A673 (cell line): Measurements from ENCODE around the gene NCK1. TPM values are rescaled to one million over a fixed set of nuclear protein-coding genes. Genes with fewer than 3 reads are reported as not detected.

Experiments used
- BruUV-seq: library from RNA; stranded (reverse); fragments of 400-500 nt; replicated peaks from 2 replicates; lab custom pipeline; 2021; lab: Mats Ljungman, UMichigan
- CTCF ChIA-PET: fragments of 300-600 bp; sonication (Branson Sonifier 250); formaldehyde crosslinking; loops from one replicate; lab custom pipeline; 2022; ENCODE audit warnings: antibody characterized with exemption; lab: Charles Lee
- POLR2A ChIA-PET: fragments of 300-600 bp; sonication (Branson Sonifier 250); formaldehyde crosslinking; loops from one replicate; lab custom pipeline; 2022; ENCODE audit warnings: antibody characterized with exemption; ENCODE audit not compliant: low non-redundant PET; lab: Charles Lee
- DNase-seq: peaks from one replicate; pipeline ENCODE4 v3.0.0-alpha.2; 2015; ENCODE audit warnings: low spot score
- H3K27ac ChIP-seq: fragments of 200-600 bp; sonication (generic); 2 replicates; pipeline ENCODE4 v1.5.1; 2016; ENCODE audit warnings: mixed run types, low read depth, mild to moderate bottlenecking, mixed read lengths, antibody characterized with exemption, low read length; ENCODE audit not compliant: poor library complexity, severe bottlenecking
- H3K27me3 ChIP-seq: fragments of 200-600 bp; sonication (generic); replicated peaks from 2 replicates; pipeline ENCODE4 v1.6.1; 2017; ENCODE audit warnings: mixed run types, low read depth, mild to moderate bottlenecking, mixed read lengths, antibody characterized with exemption, low read length; ENCODE audit not compliant: insufficient read depth, poor library complexity
- H3K36me3 ChIP-seq: fragments of 200-600 bp; sonication (generic); 2 replicates; pipeline ENCODE4 v1.6.1; 2016; ENCODE audit warnings: mixed run types, mild to moderate bottlenecking, mixed read lengths, antibody characterized with exemption, low read length; ENCODE audit not compliant: insufficient read depth, poor library complexity, severe bottlenecking
- H3K4me1 ChIP-seq: fragments of 200-600 bp; sonication (generic); 2 replicates; pipeline ENCODE4 v1.6.1; 2017; ENCODE audit warnings: mixed run types, mild to moderate bottlenecking, mixed read lengths, antibody characterized with exemption, low read length; ENCODE audit not compliant: insufficient read depth, poor library complexity, severe bottlenecking
- H3K4me3 ChIP-seq: fragments of 200-600 bp; sonication (generic); 2 replicates; pipeline ENCODE4 v1.5.1; 2016; ENCODE audit warnings: low read depth, mixed run types, mild to moderate bottlenecking, mixed read lengths, low read length; ENCODE audit not compliant: poor library complexity, severe bottlenecking
- H3K9me3 ChIP-seq: fragments of 200-600 bp; sonication (generic); 2 replicates; pipeline ENCODE4 v1.6.1; 2016; ENCODE audit warnings: mixed run types, low read depth, mild to moderate bottlenecking, mixed read lengths, antibody characterized with exemption, low read length; ENCODE audit not compliant: poor library complexity, severe bottlenecking
- CTCF ChIP-seq: fragments of 300-800, 200-600 bp; sonication (generic); conservative IDR thresholded peaks from 2 replicates; pipeline ENCODE4 v1.5.1; 2017; ENCODE audit warnings: low read depth, mild to moderate bottlenecking, antibody characterized with exemption, low read length, moderate library complexity, mixed read lengths
- EZH2 ChIP-seq: fragments of 200-600 bp; sonication (generic); IDR thresholded peaks from 2 replicates; pipeline ENCODE4 v1.6.1; 2017; ENCODE audit warnings: borderline replicate concordance, low read depth, mild to moderate bottlenecking, mixed read lengths, antibody characterized with exemption, low read length; ENCODE audit not compliant: poor library complexity, severe bottlenecking
- intact Hi-C: fragments of 100-400 bp; cut with micrococcal nuclease; formaldehyde crosslinking; loops from one replicate; pipeline ENCODE4 v1.10.0; 2022; ENCODE audit not compliant: unreplicated experiment
- total RNA-seq: library from RNA; stranded (reverse); gene quantifications from 2 replicates; pipeline ENCODE4 v1.2.3, GENCODE V29; 2021

The NCK1 gene
- total RNA-seq, 1 experiment from 2014 or later: 50.2 TPM

DNA sequence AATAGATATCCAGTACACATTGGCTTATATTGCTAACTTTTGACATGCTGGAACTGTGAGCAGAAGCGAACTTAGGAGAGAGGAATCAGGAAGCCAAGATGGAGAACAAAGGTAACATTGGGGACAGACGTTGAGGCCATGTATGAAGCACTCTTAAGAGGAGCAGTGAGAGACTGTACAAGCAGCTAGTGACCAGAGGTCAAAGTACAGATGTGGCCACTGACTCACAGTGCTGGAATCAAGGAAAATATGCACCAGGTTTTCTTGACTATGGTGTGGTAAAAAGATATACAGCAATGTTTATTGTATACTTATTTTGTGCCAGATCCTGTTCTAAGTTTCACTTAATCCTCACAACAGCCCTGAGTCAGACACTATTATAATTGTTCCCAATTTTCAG, 93.8 kb downstream of the NCK1 start:
- CTCF ChIA-PET: no interaction called here
- no peak for DNase-seq
- H3K4me3 ChIP-seq: no peak overlapping the region
- POLR2A ChIA-PET: no interaction called here
- H3K27me3 ChIP-seq: no peaks in the 10 kb centered on the region
- BruUV-seq: no TSS peak
- H3K27ac ChIP-seq: no peak overlapping the region
- intact Hi-C loops: no loop called here
- no peaks in the 10 kb centered on the region for H3K36me3 ChIP-seq
- H3K9me3 ChIP-seq: no peaks in the 10 kb centered on the region
- TF ChIP-seq EZH2 (no peak), CTCF (no peak)
- peaks cover 25% of the 10 kb centered on the region for H3K4me1 ChIP-seq

GRCh38 chr3:136956971-136957370, 95.0 kb downstream of the NCK1 start:
- ChIA-PET POLR2A (interaction anchor here (0.7 kb wide), 1 partner anchor 26 kb away, joined by 12 read pairs; no protein-coding TSS in a partner anchor), CTCF (interaction anchor here (1.0 kb wide), 1 partner anchor 57 kb away, joined by 3 read pairs; no protein-coding TSS in a partner anchor)

DNA sequence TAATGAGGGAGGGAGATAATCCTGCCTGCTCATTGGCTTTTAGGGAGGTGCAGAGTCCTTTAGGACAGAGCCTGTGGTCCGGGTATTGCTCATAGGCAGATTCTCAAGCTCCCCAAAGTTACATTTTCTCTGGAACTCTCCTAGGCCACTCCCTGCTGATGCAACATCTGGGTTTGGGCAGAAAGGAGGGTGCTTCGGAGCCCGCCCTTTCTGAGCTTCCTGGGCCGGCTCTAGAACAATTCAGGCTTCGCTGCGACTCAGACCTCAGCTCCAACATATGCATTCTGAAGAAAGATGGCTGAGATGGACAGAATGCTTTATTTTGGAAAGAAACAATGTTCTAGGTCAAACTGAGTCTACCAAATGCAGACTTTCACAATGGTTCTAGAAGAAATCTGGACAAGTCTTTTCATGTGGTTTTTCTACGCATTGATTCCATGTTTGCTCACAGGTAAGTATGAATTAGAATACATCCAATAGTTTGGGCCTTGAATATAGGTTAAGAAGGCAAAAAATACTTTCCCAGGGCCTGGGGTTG, 95.8 kb downstream of the NCK1 start, which contains the start of gene IL20RB:
IL20RB (plus strand) TSS at position 233 of the 538 bp plus-strand sequence; CDS start at position 364, 131 bp downstream.
- no peak for TF ChIP-seq CTCF
- H3K27me3 ChIP-seq: no peaks in the 10 kb centered on the region
- no peak within 1 kb of the TSS for H3K4me3 ChIP-seq
- no peaks in the 10 kb centered on the region for H3K36me3 ChIP-seq
- peak; percentile 63 for DNase-seq
- peak within 1 kb of the TSS; percentile 54 for H3K27ac ChIP-seq
- ChIA-PET CTCF (interaction anchor here (1.0 kb wide), 1 partner anchor 56 kb away, joined by 3 read pairs; no protein-coding TSS in a partner anchor), POLR2A (interaction anchor here (0.6 kb wide), 1 partner anchor 769 kb away, joined by 5 read pairs; no protein-coding TSS in a partner anchor)
- no TSS peak for BruUV-seq
- intact Hi-C loops: no loop called here
- no peaks in the 10 kb centered on the region for H3K9me3 ChIP-seq
- H3K4me1 ChIP-seq: peaks cover 12% of the 10 kb centered on the region

More at GRCh38 chr3:136956971-136957370, 95.0 kb downstream of the NCK1 start:
- DNase-seq: no peak
- peaks cover 18% of the 10 kb centered on the region for H3K4me1 ChIP-seq
- H3K4me3 ChIP-seq: no peak overlapping the region
- H3K9me3 ChIP-seq: no peaks in the 10 kb centered on the region
- no peaks in the 10 kb centered on the region for H3K27me3 ChIP-seq
- TF ChIP-seq EZH2 (no peak), CTCF (no peak)
- H3K36me3 ChIP-seq: no peaks in the 10 kb centered on the region
- intact Hi-C loops: no loop called here
- BruUV-seq: no TSS peak
- H3K27ac ChIP-seq: peak overlapping the region; percentile 54
